ENCODE measurements around the gene CFD.
"Not testable (repeated sequence)": the region's sequence is repeated elsewhere in the genome, so short reads cannot be mapped to it uniquely, and the experiment has no call there.

Gene CFD

DNA sequence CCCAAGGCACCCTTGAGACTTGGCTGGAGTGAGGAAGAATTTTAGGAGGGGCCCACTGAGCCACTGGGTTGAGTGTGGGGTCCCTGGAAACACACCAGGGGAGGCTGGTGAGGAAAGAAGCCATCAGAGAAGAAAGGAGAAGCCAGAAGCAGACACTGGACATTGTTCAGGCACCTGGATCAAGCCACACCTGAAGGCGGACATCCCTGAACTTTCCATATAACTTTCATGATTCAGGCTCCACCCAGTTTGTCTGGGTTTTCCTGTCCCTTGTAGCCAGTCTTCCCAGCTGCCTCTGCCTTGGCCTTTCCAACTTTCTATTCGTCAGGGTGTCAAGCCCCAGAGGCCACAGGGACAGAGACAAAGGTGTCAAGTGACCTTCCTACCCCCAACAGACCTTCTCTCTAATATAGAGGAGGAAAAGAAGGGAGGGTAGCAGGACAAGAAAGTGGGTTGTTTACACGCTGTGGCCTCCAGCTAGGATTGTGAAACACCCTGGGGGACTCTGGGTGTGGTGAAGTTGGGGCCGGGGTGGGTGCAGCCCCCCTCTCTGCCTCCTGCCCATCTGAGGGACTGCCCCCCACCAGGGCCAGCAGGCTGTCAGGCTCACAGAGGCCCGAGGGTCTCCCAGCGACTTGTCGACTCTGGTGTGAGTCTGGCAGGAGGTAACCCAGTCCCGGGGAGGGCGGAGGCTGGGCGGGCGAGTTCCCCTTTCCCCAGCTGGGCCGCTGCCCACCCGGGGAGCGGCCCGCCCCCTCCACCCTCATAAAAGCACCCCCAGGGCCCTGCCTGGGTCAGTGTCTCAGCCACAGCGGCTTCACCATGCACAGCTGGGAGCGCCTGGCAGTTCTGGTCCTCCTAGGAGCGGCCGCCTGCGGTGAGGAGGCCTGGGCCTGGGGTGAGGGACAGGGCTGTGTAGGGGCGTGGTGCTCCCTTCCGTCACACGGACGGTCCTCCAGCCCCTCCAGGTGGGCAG, at the start of gene CFD:
TSS of gene CFD (plus strand) at position 797 of the 976 bp plus-strand sequence. CDS start at position 823, 26 bp downstream.
- no peak for DNase-seq

DNA sequence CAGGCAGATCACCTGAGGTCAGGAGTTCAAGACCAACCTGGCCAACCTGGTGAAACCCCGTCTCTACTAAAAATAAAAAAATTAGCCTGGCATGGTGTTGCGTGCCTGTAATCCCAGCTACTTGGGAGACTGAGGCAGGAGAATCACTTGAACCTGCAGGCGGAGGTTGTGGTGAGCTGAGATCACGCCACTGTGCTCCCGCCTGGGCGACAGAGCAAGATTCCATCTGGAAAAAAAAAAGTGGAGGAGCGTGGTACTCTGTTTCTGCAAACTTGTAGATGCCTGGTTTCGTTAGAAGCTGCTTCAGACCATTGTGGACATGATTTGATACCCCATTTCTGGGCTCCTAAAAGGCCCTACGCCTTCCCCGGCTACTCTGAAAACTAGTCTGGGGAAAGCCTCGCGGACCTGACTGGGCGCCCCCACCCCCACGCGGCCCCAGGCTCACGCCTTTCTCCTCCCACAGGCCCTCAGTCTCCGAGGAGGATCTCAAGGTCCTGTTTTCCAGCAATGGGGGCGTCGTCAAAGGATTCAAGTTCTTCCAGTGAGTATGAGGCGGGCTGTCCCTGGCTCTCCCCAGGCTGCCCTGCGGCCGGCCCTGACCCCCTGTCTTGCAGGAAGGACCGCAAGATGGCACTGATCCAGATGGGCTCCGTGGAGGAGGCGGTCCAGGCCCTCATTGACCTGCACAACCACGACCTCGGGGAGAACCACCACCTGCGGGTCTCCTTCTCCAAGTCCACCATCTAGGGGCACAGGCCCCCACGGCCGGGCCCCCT, 49.2 kb upstream of the CFD start:
- DNase-seq = no peak

DNA sequence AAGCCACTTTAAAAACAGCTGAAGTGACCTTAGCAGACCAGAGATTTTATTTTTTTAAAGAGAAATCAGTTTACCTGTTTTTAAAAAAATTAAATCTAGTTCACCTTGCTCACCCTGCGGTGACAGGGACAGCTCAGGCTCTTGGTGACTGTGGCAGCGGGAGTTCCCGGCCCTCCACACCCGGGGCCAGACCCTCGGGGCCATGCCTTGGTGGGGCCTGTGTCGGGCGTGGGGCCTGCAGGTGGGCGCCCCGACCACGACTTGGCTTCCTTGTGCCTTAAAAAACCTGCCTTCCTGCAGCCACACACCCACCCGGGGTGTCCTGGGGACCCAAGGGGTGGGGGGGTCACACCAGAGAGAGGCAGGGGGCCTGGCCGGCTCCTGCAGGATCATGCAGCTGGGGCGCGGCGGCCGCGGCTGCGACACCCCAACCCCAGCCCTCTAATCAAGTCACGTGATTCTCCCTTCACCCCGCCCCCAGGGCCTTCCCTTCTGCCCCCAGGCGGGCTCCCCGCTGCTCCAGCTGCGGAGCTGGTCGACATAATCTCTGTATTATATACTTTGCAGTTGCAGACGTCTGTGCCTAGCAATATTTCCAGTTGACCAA, 48.5 kb upstream of the CFD start:
- no peak for DNase-seq

DNA sequence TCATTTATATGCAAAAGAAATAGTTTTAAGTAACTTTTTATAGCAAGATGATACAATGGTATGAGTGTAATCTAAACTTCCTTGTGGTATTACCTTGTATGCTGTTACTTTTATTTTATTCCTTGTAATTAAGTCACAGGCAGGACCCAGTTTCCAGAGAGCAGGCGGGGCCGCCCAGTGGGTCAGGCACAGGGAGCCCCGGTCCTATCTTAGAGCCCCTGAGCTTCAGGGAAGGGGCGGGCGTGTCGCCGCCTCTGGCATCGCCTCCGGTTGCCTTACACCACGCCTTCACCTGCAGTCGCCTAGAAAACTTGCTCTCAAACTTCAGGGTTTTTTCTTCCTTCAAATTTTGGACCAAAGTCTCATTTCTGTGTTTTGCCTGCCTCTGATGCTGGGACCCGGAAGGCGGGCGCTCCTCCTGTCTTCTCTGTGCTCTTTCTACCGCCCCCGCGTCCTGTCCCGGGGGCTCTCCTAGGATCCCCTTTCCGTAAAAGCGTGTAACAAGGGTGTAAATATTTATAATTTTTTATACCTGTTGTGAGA, 47.9 kb upstream of the CFD start:
- DNase-seq = no peak

DNA sequence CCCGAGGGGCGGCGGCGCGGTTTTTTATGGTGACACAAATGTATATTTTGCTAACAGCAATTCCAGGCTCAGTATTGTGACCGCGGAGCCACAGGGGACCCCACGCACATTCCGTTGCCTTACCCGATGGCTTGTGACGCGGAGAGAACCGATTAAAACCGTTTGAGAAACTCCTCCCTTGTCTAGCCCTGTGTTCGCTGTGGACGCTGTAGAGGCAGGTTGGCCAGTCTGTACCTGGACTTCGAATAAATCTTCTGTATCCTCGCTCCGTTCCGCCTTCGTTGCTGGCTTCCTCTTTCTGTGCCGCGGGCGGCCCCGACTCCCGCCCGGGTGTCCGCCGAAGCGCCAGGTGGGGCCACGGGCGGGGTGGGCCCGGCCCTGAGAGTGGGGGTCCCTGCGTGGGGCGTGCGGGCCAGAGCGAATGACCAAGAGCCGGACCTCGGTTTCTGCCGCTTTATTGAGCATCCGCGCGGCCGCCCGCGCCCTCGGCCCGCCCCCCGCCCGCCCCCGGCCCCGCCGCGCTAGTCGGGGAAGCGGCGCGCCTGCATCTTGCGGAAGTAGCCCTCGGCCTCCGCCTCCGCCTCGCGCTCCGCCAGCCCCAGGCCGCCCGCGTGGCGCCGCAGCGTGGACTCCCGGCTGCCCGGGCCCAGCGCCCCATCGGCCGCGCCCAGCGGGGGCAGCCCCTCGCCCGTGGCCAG, 47.3 kb upstream of the CFD start:
- DNase-seq = no peak

DNA sequence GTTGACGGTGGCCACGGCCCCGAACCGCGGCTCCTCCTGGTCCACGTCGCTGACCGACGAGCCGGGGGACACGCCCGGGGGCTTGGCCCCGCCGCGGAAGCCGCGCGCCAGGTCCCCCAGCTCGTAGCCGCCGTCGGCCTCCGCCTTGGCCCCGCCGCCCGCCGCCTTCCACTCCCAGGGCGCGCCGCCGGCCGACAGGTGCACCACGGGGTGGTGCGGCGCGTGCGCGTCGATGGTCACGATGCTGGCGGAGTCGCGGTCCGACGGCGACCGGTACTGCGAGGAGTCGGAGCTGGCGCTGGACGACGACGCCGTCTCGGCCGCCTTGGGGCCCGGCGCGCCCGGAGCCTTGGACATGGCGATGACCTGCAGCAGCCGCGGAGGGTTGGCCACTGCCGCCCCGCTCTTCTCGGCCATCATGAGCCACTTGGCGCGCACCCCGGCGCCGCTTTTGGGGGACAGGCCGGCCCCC, 46.7 kb upstream of the CFD start:
- no peak for DNase-seq

DNA sequence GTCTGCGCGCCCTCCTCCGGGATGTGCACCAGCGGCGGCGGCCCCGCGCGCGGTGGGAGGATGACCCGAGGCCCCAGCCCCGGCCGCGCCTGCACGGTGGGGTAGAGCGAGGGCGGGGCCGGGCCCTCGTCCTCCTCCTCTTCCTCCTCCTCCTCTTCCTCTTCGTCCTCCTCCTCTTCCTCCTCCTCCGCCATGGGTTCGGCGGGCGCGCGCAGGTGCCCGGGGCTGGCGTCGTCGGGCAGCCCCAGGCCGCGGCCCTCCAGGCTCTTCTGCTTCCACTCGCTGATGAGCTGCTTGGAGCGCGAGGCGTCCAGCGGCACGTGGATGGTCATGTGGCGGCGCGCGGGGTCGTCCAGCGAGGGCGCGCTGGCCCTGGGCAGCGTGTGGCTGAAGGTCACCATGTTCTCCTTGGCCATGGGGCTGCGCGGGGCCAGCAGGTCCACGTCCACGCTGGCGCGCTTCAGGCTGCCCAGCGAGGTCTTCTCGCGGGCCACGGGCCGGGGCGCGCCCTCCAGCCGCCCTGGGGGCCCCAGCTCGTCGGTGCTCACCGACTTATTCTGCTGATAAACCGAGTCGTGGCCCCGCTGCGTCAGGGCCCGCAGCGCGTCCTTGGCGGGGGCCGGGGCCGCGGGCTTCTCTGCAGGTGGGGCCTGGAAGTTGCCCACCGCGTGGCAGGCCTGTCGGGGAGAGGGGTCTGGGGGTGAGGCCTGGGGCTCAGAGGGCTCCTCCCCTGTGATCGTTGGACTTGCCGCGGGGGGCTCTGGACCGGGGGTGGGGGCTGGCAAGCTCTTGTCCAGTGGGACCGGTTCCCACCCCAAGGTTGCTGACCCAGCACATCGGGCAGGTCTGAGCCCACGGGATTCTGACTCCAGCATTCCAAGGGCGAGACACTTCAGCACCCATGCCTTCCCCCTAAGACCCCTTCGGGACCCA, 46.0 kb upstream of the CFD start:
- no peak for DNase-seq

DNA sequence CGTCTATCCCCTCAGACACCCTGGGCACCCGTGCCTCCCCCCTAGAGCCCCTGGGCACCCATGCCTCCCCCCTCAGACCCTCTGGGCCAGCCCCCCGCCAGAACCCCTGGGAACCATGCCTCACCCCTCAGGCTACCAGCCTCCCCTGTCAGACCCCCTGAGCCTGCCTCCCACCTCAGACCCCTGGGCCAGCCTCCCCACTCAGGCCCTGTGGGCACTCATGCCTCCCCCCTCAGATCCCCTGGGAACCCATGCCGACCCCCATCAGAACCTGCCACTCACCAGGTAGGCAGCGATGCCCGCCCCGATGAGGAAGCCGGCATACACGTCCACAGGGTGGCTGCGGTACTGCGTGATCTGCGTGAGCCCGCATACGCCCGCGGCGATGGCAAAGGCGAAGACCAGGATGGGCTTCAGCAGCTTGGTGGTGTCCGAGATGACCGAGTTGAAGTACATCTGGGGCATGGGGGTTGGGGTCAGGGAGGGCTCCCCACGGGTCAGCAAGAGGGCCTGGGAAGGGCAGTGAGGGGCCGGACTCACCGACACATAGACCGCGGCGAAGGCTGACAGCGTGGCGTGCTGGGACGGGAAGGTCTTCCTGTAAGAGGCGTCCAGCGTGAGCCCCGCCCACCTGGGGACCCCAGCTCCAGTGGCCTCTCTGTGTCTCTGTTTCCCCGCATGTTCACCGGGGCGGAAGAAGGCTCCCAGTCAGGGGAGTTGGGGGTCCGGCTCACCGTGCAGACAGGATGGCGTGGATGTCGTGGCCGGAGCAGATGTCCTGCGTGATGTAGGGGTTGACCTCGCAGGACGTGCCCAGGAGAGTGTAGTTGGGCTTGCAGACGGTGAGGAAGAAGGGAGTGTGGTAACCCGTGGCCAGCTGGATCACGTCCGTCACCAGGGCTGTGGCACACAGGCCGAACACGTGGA, 45.0 kb upstream of the CFD start:
- no peak for DNase-seq

DNA sequence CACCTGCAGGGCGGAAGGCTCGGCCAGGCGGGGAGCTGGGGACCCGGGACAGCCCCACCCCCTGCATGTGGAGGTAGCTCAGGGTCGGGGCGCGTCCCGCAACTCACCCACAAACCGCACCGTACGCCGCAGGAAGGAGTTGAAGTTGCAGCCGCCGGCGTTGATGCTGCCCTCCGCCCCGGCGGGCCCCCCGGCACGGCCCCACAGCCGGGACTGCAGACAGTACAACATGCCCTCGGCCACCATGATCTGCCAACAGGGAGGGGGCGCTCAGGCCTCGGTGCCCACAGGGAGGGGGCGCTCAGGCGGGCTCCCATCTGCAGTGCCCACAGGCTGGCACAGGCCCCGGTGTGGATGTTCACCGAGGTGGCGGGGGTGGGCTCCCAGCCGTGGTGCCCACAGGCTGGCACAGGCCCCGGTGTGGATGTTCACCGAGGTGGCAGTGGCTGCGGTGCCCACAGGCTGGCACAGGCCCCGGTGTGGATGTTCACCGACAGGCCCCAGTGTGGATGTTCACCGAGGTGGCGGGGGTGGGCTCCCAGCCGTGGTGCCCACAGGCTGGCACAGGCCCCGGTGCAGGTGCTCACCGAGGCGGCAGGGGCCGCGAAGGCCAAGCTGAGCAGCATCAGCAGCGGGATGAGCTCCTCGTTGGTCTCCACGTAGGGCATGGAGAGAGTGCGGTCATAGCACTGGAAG, 44.2 kb upstream of the CFD start:
- no peak for DNase-seq

DNA sequence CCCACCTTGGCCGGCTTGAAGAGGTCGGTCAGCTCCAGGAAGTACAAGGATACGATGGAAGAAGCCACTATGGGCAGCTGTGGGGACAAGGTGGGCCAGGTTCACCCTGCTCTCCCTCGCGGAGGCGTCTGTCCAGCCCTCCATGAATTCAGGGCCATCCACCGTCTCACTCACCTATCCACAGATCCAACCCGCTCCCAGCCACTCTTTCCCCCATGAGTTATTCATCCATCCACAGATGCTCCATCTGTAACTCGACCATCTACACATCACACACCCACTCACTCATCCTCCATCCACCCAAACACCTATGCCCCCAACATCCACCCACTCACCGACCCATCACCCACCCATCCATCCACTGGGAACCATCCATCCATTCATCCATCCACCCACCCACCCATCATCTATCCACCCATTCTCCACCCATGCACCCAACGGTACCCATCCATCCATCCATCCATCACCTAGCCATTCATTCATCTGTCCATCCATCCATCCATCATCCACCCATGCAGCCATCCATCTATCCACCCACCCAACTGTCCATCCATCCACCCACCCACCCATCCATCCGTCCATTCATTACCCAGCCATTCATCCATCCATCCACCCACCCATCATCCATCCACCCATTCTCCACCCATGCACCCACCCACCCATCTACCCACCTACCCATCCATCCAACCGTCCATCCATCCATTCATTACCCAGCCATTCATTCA, 43.5 kb upstream of the CFD start:
- no peak for DNase-seq

DNA sequence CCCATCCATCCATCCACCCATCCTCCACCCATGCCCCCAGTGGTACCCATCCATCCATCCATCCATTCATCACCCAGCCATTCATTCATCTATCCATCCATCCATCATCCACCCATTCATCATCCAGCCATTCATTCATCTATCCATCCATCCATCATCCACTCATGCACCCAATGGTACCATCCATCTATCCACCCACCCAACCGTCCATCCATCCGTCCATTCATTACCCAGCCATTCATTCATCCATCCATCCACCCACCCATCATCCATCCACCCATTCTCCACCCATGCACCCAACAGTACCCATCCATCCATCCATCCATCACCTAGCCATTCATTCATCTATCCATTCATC, 43.0 kb upstream of the CFD start:
- DNase-seq = no peak

DNA sequence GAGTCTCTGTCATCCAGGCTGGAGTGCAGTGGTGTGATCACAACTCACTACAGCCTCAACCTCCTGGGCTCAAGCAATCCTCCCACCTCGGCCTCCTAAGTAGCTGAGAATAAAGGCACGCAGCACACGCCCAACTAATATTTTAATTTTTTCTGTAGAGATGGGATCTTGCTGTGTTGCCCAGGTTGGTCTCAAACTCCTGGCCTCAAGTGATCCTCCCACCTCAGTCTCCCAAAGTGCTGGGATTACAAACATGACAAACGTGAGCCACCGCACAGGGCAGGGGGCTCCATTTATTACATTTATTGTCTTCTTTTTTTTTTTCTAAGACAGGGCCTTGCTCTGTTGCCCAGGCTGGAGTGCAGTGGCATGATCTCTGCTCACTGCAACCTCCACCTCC, 39.3 kb upstream of the CFD start:
- DNase-seq = not testable (repeated sequence)

DNA sequence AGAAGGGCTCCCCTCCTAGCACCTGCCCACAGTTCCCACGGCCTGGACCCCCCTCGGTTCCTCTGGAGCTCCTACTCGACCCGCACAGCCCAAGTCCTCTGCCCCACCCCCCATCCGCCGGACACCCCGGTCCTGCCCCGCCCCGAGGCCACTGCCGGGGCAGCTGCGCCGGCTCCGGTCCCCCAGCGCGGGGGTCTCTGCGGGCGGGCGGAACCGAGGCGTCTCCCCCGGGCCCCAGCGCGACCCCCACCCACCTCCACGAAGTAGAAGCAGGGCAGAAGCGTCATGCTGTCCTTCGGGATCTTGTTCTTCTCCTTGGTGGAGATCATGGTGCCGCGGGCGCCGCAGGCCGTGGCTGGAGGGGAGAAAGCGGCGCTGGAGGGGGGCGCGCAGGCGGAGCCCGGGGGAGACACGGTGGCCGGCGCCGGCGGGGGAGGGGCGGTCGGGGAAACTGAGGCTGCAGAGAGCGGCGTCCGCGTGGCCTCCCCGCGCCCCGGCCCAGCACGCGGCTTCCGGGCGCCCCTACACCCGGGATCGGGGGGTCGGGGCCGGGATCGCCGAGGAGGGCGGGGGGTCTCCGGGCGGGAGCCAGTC, 38.1 kb upstream of the CFD start:
- no peak for DNase-seq

DNA sequence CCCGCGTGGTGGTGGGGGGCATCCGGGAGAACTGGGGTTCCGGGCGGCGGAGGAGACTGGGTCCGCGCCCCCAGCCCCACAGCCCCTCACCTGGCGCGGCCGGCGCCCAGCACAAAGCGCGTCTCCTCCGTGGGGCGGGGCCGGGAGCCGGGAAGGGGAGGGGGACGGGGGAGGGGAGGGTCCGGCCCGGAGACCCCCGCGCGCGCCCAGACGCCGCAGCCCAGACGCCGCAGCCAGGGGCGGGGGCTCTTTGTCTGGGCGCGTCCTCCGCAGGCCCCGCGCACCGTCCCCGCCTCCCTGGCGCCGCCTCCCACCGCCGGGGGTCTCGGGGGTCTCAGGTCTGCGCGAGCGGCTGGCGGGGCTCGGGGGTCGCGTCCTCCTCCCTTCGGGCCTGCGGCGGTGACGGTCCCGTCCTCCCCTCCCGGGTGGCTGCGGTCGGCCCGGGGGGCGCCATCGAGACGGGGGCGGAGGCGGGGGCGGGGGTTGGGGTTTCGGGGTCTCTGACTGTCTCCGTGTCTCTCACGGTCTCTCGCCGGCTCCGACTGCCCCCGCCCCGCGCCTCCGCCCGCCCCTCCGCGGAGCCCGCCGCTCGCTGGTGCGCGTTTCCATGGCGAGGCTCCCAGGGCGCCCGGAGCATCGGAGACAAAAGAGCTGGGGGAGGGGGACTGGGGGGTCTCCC, 37.5 kb upstream of the CFD start, which contains the start of gene PLPPR3:
TSS of gene PLPPR3 (minus strand) at position 131 of the 679 bp plus-strand sequence. CDS start 396 bp downstream, outside the sequence.
- DNase-seq = no peak

DNA sequence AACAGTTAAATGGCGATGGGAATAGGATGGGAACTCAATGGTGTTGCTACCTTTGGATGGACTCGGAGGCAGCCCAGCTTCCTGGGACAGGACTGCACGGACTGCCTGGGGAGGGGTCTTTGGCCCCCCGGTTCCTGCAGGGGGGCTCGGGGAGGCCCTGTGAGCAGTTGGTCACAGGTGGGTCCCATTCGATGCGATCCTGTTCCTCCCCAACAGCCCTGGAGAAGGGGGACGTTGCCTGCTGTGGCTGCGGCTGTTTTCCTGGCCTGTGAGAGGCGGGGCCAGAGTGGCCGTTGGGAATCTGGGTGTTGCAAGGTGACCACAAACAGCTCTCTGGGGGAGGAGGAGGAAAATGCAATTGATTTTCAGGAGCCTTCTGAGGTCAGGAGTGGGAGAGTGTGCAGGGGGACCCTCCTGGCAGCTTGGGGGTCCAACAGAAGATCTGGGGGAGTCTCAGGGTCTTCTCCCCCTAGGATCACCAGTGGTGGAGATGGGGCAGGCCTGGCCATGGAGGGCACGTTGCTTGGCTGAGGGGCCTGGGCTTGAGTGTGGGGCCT, 35.8 kb upstream of the CFD start:
- DNase-seq = no peak

DNA sequence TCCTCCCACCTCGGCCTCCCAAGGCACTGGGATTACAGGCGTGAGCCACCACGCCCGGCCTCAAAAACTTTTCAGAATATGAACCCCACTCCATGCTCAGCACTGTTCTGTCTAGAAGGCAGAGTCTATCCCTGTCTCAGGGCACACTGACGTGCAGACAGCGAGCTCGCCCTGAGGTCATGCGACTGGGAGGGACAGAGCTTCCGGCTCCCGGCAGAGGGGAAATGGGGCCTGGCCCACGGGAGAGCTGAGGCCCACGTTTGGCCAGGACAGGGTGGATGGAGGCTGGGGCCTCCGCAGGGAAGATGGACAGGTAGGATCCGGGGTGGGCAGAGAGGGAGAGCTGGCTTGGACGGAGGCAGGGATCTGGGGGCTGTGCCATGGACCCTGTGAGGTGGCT, 34.6 kb upstream of the CFD start:
- DNase-seq = no peak

DNA sequence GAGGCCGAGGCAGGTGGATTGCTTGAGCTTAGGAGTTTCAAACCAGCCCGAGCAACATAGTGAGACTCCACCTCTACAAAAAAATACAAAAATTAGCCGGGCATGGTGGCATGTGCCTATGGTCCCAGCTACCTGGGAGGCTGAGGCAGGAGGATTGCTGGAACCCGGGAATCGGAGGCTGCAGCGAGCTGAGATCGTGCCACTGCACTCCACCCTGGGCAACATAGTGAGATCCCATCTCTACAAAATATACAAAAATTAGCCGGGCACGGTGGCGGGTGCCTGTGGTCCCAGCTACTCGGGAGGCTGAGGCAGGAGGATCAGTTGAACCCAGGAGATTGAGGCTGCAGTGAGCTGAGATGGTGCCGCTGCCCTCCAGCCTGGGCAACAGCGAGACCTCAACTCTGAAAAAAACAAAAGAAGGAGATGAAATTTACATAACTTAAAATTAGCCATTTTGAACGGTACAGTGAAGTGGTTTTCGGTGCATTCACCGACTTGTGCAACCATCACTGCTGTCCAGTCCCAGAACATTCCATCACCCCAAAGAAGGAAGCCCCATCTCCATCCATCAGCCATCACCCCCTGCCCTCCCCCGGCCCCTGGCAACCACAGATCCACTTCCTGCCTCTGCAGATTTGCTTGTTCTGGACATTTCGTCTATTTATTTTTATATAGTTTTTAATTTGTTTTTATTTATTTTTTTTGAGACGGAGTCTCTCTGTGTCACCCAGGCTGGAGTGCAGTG, 33.4 kb upstream of the CFD start:
- no peak for DNase-seq

All from stimulated activated CD4-positive, alpha-beta T cell treated with anti-CD3 and anti-CD28 coated beads, Interleukin-4, amount 100 ng/mL, for 24 hours (primary cell).